SU-DHL-6 (cell line): Measurements from ENCODE around the gene BID.

Source experiments
- CTCF ChIP-seq: fragments of 200-600 bp; sonication (generic); IDR thresholded peaks from one replicate; pipeline ENCODE4 v1.5.1; 2017; ENCODE audit warnings: antibody characterized with exemption, mild to moderate bottlenecking, low read length, moderate library complexity; ENCODE audit not compliant: insufficient read depth, poor library complexity, severe bottlenecking
- EZH2phosphoT487 ChIP-seq: fragments of 200-600 bp; sonication (generic), shearing (Covaris generic); conservative IDR thresholded peaks from 2 replicates; pipeline ENCODE4 v1.6.1; 2018; ENCODE audit warnings: mild to moderate bottlenecking, antibody characterized with exemption, low read length, moderate library complexity, mixed read lengths

- TF ChIP-seq CTCF (no peak), EZH2phosphoT487 (no peak)
Observed at GRCh38 chr22:17754233-17754925, 19.9 kb downstream of the BID start.
